K562 (cell line): ENCODE results near the gene ARMC8. TPM values are rescaled to one million over a fixed set of nuclear protein-coding genes. Genes with fewer than 3 reads are reported as not detected.
A peak's percentile ranks its signal among the peaks of the same experiment; 100 is the strongest.

ENCODE experiments used
- ATAC-seq: fragments of 200-7000 bp; cut with Tn5 transposase; 3 replicates; pipeline ENCODE4 v1.9.1; 2020; ENCODE audit warnings: moderate library complexity
- Bru-seq: library from RNA; stranded (reverse); fragments of 400-500 nt; gene quantifications from one replicate; lab custom pipeline; 2021; lab: Mats Ljungman, UMichigan
- BruChase-seq, 2 experiments: library from RNA; stranded (reverse); fragments of 400-500 nt; gene quantifications; one replicate each; lab custom pipeline; 2021; lab: Mats Ljungman, UMichigan
- BruUV-seq: library from RNA; stranded (reverse); fragments of 400-500 nt; replicated peaks from 2 replicates; lab custom pipeline; 2021; lab: Mats Ljungman, UMichigan
- CTCF ChIA-PET: fragments of 300-600 bp; formaldehyde crosslinking; extraction: SDS; loops from one replicate; lab custom pipeline; 2021; ENCODE audit warnings: low intra/inter-chr PET ratio; lab: Yijun Ruan, JAX
- POLR2A ChIA-PET: fragments of 300-600, 350-650 bp; sonication (Branson Sonifier 250); formaldehyde crosslinking; extraction: SDS; loops from one replicate; lab custom pipeline; 2021; ENCODE audit warnings: antibody characterized with exemption, inconsistent platforms; lab: Yijun Ruan, JAX
- DNase-seq, 4 experiments: peaks; one replicate each; pipeline versions ENCODE4 v3.0.0 to v3.0.0-alpha.2; 2011 to 2018; ENCODE audit warnings: low spot score in 3 of 4, mixed read lengths in 3 of 4; ENCODE audit errors: extremely low read depth in 1 of 4
- FAIRE-seq: peaks from 2 replicates; lab custom pipeline; 2011; peaks lifted over from hg19 to GRCh38; lab: Jason Lieb, UNC
- H2AFZ ChIP-seq: 2 replicates; pipeline ENCODE4 v1.6.0; 2011; ENCODE audit warnings: low read depth, low read length, control low read depth, inconsistent platforms
- H3K27ac ChIP-seq: fragments of 200-600 bp; 3 replicates; pipeline ENCODE4 v1.8.0; 2011; ENCODE audit warnings: low read depth, mild to moderate bottlenecking, control low read depth, inconsistent platforms, low read length, moderate library complexity, mixed read lengths; ENCODE audit errors: extremely low read depth
- H3K27me3 ChIP-seq, 2 experiments: fragments of 300-600 bp in 1 of 2; 2 replicates in 1 of 2; 3 replicates in 1 of 2; pipeline versions ENCODE4 v1.6.0 to v1.8.0; 2011; ENCODE audit warnings: inconsistent platforms in 2 of 2, low read length in 2 of 2, mild to moderate bottlenecking in 1 of 2, mixed read lengths in 1 of 2, moderate library complexity in 1 of 2; ENCODE audit not compliant: control insufficient read depth in 2 of 2, insufficient read depth in 2 of 2
- H3K36me3 ChIP-seq: fragments of 300-600 bp; 3 replicates; pipeline ENCODE4 v1.8.0; 2011; ENCODE audit warnings: mild to moderate bottlenecking, low read length, inconsistent platforms; ENCODE audit not compliant: control insufficient read depth, insufficient read depth
- H3K4me1 ChIP-seq, 2 experiments: fragments of 200-600 bp in 1 of 2; replicated peaks in 1 of 2; 2 replicates in 1 of 2; 3 replicates in 1 of 2; pipeline versions ENCODE4 v1.5.1 to v1.8.0; 2011; ENCODE audit warnings: inconsistent platforms in 2 of 2, low read length in 2 of 2, mild to moderate bottlenecking in 1 of 2, mixed read lengths in 1 of 2, moderate library complexity in 1 of 2; ENCODE audit not compliant: control insufficient read depth in 2 of 2, insufficient read depth in 2 of 2
- H3K4me2 ChIP-seq: 2 replicates; pipeline ENCODE4 v1.6.1; 2011; ENCODE audit warnings: low read length, control low read depth, inconsistent platforms, mixed read lengths; ENCODE audit not compliant: insufficient read depth
- H3K4me3 ChIP-seq: fragments of 200-600 bp; sonication (generic), shearing (Covaris generic); 2 replicates; pipeline ENCODE4 v1.5.1; 2016; ENCODE audit warnings: control low read depth, inconsistent platforms
- H3K79me2 ChIP-seq: fragments of 200-600 bp; 3 replicates; pipeline ENCODE4 v1.8.0; 2011; ENCODE audit warnings: low read length, inconsistent platforms; ENCODE audit not compliant: control insufficient read depth, insufficient read depth
- H3K9ac ChIP-seq, 2 experiments: 2 replicates each; pipeline versions ENCODE4 v1.6.0 to v1.6.1; 2011; ENCODE audit warnings: low read depth in 2 of 2, low read length in 2 of 2, control low read depth in 1 of 2, inconsistent platforms in 1 of 2, mild to moderate bottlenecking in 1 of 2, mixed read lengths in 1 of 2; ENCODE audit not compliant: insufficient read depth in 1 of 2
- H3K9me1 ChIP-seq: one replicate; pipeline ENCODE4 v1.6.0; 2011; ENCODE audit warnings: inconsistent platforms, mild to moderate bottlenecking, low read length, moderate library complexity; ENCODE audit not compliant: control insufficient read depth, insufficient read depth
- H3K9me3 ChIP-seq: replicated peaks from 2 replicates; pipeline ENCODE4 v1.5.1; 2011; ENCODE audit warnings: low read depth, low read length, inconsistent platforms; ENCODE audit not compliant: control insufficient read depth, insufficient read depth
- H4K20me1 ChIP-seq: replicated peaks from 2 replicates; pipeline ENCODE4 v1.6.1; 2011; ENCODE audit warnings: low read length, inconsistent platforms, mixed read lengths; ENCODE audit not compliant: control insufficient read depth, insufficient read depth
- BCOR ChIP-seq: fragments of 450-650 bp; IDR thresholded peaks from 2 replicates; pipeline ENCODE4 v1.6.1; 2016
- CEBPG ChIP-seq, 3 experiments: fragments of 200-800 bp in 1 of 3; sonication (Bioruptor generic) in 1 of 3; sonication (generic) in 1 of 3; formaldehyde crosslinking in 1 of 3; IDR thresholded peaks in 2 of 3; conservative IDR thresholded peaks in 1 of 3; 2 replicates each; pipeline versions ENCODE4 v1.6.1 to v1.8.0; 2016 to 2022; ENCODE audit warnings: missing compliant biosample characterization in 2 of 3, missing genetic modification characterization in 2 of 3, mild to moderate bottlenecking in 1 of 3, missing genetic modification reagents in 1 of 3
- FOSL1 ChIP-seq: fragments of 200-800 bp; sonication (Bioruptor generic); conservative IDR thresholded peaks from 2 replicates; pipeline ENCODE4 v1.6.1; 2016; ENCODE audit warnings: missing genetic modification characterization, missing compliant biosample characterization
- POLR2G ChIP-seq: fragments of 200-400 bp; formaldehyde crosslinking; IDR thresholded peaks from 2 replicates; pipeline ENCODE4 v1.6.1; 2017; ENCODE audit warnings: low read depth, mild to moderate bottlenecking, antibody characterized with exemption, low read length, moderate library complexity
- WGBS: fragments of 100-300 bp; shearing (Covaris generic); methylation state at CpG from one replicate; pipeline ENCODE4 v1.1.6; 2016; ENCODE audit warnings: low coverage, mixed read lengths; ENCODE audit not compliant: insufficient coverage; ENCODE audit errors: missing lambda C conversion rate; 5-methylcytosine and 5-hydroxymethylcytosine counted together
- in situ Hi-C: fragments of 300-500 bp; cut with MboI; formaldehyde crosslinking; loops from 4 replicates; pipeline ENCODE4 v1.15.0; 2018; ENCODE audit warnings: inconsistent platforms, mixed read lengths
- intact Hi-C: fragments of 100-400 bp; cut with micrococcal nuclease; formaldehyde crosslinking; loops from 2 replicates; pipeline ENCODE4 v1.14.2; 2022
- long read RNA-seq, 3 experiments: library from polyadenylated mRNA in 2 of 3; library from RNA in 1 of 3; unstranded in 2 of 3; stranded (forward) in 1 of 3; transcript quantifications; one replicate each; pipeline ENCODE4 v2.0.0, GENCODE V29; 2019 to 2022
- polyA minus RNA-seq, 3 experiments: library from RNA; depleted of rRNA, polyadenylated mRNA; stranded (reverse); fragments of >200 nt; gene quantifications; 2 replicates each; pipeline ENCODE4 v1.2.3, GENCODE V29; 2011
- polyA plus RNA-seq, 8 experiments: library from polyadenylated mRNA; depleted of rRNA in 4 of 8; stranded (reverse) in 5 of 8; unstranded in 3 of 8; fragments of >200 nt; fragmentation: Nextera tagmentation in 2 of 8; fragmentation: Illumina TruSeq in 1 of 8; extraction: Ambion mirVana in 2 of 8; extraction: Trizol in 1 of 8; gene quantifications; 2 replicates each; pipeline versions ENCODE4 v1.2.1 to v1.2.3, GENCODE V29; 2011 to 2014; ENCODE audit warnings: inconsistent platforms in 1 of 8, missing spikeins in 1 of 8
- total RNA-seq, 7 experiments: library from RNA; depleted of rRNA in 6 of 7; stranded (reverse); fragments of >200 nt in 6 of 7; fragmentation: Illumina TruSeq in 2 of 7; extraction: Trizol in 2 of 7; gene quantifications; 2 replicates each; pipeline versions ENCODE4 v1.2.1 to v1.2.3, GENCODE V29; 2011 to 2021; ENCODE audit warnings: low replicate concordance in 1 of 7
- TF ChIP-seq, protein P1 (sequence below): fragments of 450-650 bp; formaldehyde crosslinking; IDR thresholded peaks from 2 replicates; pipeline ENCODE4 v1.4.0; 2022; ENCODE audit warnings: mild to moderate bottlenecking, moderate library complexity
- TF ChIP-seq, protein P2 (sequence below): fragments of 250-450 bp; sonication (Bioruptor Pico); IDR thresholded peaks from 2 replicates; pipeline ENCODE4 v1.5.0; 2020; ENCODE audit warnings: mild to moderate bottlenecking

ARMC8 gene, protein sequence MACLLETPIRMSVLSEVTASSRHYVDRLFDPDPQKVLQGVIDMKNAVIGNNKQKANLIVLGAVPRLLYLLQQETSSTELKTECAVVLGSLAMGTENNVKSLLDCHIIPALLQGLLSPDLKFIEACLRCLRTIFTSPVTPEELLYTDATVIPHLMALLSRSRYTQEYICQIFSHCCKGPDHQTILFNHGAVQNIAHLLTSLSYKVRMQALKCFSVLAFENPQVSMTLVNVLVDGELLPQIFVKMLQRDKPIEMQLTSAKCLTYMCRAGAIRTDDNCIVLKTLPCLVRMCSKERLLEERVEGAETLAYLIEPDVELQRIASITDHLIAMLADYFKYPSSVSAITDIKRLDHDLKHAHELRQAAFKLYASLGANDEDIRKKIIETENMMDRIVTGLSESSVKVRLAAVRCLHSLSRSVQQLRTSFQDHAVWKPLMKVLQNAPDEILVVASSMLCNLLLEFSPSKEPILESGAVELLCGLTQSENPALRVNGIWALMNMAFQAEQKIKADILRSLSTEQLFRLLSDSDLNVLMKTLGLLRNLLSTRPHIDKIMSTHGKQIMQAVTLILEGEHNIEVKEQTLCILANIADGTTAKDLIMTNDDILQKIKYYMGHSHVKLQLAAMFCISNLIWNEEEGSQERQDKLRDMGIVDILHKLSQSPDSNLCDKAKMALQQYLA
- total RNA-seq (2011; cell fraction: chromatin; rRNA removed; ENCODE audit: low replicate concordance), result 165 and 168 TPM in 2 replicates
- 84.4 and 85.4 TPM in 2 replicates for total RNA-seq (2011; cell fraction: nucleolus; rRNA removed)
- 96.1 and 121 TPM in 2 replicates for total RNA-seq (2011; cell fraction: nucleoplasm; rRNA removed)
- total RNA-seq (2014; rRNA removed) (22.0 and 22.4 TPM in 2 replicates), total RNA-seq (2014; rRNA removed; fragmentation: Illumina TruSeq; extraction: Trizol) (43.6 and 51.1 TPM in 2 replicates), total RNA-seq (2015; rRNA removed; fragmentation: Illumina TruSeq; extraction: Trizol) (33.5 and 37.3 TPM in 2 replicates), total RNA-seq (2021) (33.5 and 39.7 TPM in 2 replicates), polyA plus RNA-seq (2011; rRNA removed) (69.2 and 76.1 TPM in 2 replicates), polyA plus RNA-seq (2014; fragmentation: Illumina TruSeq; extraction: Trizol) (32.2 and 37.6 TPM in 2 replicates), polyA plus RNA-seq (2014; fragmentation: Nextera tagmentation; extraction: Ambion mirVana) (10 to 100 TPM; 33.7 to 53.9 TPM), polyA plus RNA-seq (2014; rRNA removed) (25.7 and 25.8 TPM in 2 replicates), polyA minus RNA-seq (2011; rRNA and poly(A)+ RNA removed) (124 and 144 TPM in 2 replicates), Bru-seq, nascent RNA (percentile 86 among the genes with signal in this experiment), BruChase-seq, experiment 1, labeled RNA remaining after a 2-hour chase (percentile 88 among the genes with signal in this experiment), BruChase-seq, experiment 2, labeled RNA remaining after a 6-hour chase (percentile 88 among the genes with signal in this experiment)
- polyA plus RNA-seq (2011; cell fraction: cytosol; rRNA removed), result 49.0 and 59.2 TPM in 2 replicates
- 104 and 119 TPM in 2 replicates for polyA plus RNA-seq (2011; cell fraction: nucleus; rRNA removed)
- polyA plus RNA-seq (2012), result 18.5 and 22.9 TPM in 2 replicates
- 28.2 and 49.7 TPM in 2 replicates for polyA minus RNA-seq (2011; cell fraction: cytosol; rRNA and poly(A)+ RNA removed)
- polyA minus RNA-seq (2011; cell fraction: nucleus; rRNA and poly(A)+ RNA removed), result 95.2 and 160 TPM in 2 replicates
- long read RNA-seq, experiment 1, full-length matches to known transcripts, result 92 of 172 reads
- long read RNA-seq, experiment 1, partial matches to known transcripts, result 24 of 172 reads
- long read RNA-seq, experiment 1, other reads (novel, unspliced or antisense), result 56 of 172 reads
- long read RNA-seq, experiment 2, full-length matches to known transcripts, result 5 of 18 reads
- long read RNA-seq, experiment 2, partial matches to known transcripts, result 2 of 18 reads
- long read RNA-seq, experiment 2, other reads (novel, unspliced or antisense), result 11 of 18 reads
- long read RNA-seq, experiment 3, full-length matches to known transcripts, result 31 of 49 reads
- long read RNA-seq, experiment 3, partial matches to known transcripts, result 9 of 49 reads
- long read RNA-seq, experiment 3, other reads (novel, unspliced or antisense), result 9 of 49 reads

DNA sequence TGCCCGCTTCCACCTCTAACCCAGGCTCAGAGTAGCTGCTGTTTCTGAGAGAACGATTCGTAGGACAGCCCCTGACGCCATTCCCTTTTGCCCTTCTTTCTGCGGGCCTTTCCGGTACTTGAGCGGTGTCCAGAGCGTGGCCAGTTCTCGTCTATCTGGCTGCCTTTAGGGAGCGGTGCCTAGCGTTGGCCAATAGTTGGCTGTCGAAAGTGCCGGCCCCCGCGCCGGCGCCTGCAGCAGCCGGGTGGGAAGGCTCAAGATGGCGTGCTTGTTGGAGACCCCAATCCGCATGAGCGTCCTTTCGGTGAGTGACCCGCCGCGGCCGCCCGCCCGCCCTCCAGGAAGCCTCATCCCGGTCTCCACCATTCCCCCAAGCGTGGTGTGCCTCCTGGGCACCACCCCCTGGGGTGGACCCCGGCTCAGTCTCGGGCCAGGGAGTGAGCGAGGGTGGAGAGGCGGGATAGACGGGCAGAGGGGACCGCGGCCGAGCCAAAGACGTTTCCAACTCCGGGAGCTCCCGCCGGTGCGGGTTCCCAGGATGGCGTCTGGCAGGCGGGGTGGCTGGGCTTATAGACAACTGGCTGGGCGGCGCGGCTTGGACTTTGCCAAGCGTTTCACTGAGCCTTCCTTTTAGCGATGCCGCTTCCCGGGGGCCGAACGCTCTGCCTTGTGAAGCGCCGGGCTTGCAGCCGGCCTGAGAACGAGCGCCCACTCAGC, at the start of gene ARMC8:
Gene ARMC8 (plus strand): TSS at position 6 of the 717 bp plus-strand sequence. CDS start 254 bp downstream, at position 260.
- in situ Hi-C loops (no loop called here), intact Hi-C loops (loop anchor here (10.0 kb wide), 1 partner anchor 727 kb away; no protein-coding TSS in a partner anchor)
- Histone ChIP-seq H3K4me2 (peak within 1 kb of the TSS; percentile 92), H2AFZ (peak within 1 kb of the TSS; percentile 92), H3K27me3 (no peaks in the 10 kb centered on the region), H3K9ac (peak within 1 kb of the TSS; percentile 92 to 95), H3K27ac (peak within 1 kb of the TSS; percentile 97), H3K79me2 (peaks cover 53% of the 10 kb centered on the region), H4K20me1 (no peaks in the 10 kb centered on the region; the same call in 1 of the 2 replicates), H3K4me1 (peaks cover 0 to 14% of the 10 kb centered on the region in 2 experiments; a peak in 3 of 5 replicates), H3K4me3 (peak within 1 kb of the TSS; percentile 77), H3K9me1 (no peaks in the 10 kb centered on the region), H3K9me3 (no peaks in the 10 kb centered on the region), H3K36me3 (peaks cover 28% of the 10 kb centered on the region)
- peak; percentile 91 for FAIRE-seq
- peak; percentile 77 for ATAC-seq
- POLR2A ChIA-PET, result interaction anchor here (0.5 to 2.5 kb wide), 4 partner anchors 10 to 114 kb away, joined by 3 to 14 read pairs (median 4); partner anchors contain the start of gene DBR1
- DNase-seq, result peak in 2 of 4 experiments; percentile 56 to 62
- WGBS, result under 1% methylated on average over 29 of the region's 59 CpGs
- CTCF ChIA-PET, result no interaction called here
- BruUV-seq, result no TSS peak
- TF ChIP-seq, protein P1, sequence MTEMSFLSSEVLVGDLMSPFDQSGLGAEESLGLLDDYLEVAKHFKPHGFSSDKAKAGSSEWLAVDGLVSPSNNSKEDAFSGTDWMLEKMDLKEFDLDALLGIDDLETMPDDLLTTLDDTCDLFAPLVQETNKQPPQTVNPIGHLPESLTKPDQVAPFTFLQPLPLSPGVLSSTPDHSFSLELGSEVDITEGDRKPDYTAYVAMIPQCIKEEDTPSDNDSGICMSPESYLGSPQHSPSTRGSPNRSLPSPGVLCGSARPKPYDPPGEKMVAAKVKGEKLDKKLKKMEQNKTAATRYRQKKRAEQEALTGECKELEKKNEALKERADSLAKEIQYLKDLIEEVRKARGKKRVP (CRISPR knock-in tag), result peak; percentile 6; the same call in 1 of the 2 replicates
- TF ChIP-seq POLR2G, result peak; percentile 88
- TF ChIP-seq FOSL1 (tag), result no peak
- peak; percentile 35; the same call in 1 of the 2 replicates for TF ChIP-seq BCOR
- TF ChIP-seq CEBPG (CRISPR knock-in tag; IDR thresholded peaks at IDR 0.05), result no peak
- peak in 1 of 2 experiments; percentile 59; a peak in 1 of 4 replicates for TF ChIP-seq CEBPG (tag; conservative IDR thresholded peaks at IDR 0.05 in 1 of 2, IDR thresholded peaks at IDR 0.05 in 1 of 2)
- TF ChIP-seq, protein P2, sequence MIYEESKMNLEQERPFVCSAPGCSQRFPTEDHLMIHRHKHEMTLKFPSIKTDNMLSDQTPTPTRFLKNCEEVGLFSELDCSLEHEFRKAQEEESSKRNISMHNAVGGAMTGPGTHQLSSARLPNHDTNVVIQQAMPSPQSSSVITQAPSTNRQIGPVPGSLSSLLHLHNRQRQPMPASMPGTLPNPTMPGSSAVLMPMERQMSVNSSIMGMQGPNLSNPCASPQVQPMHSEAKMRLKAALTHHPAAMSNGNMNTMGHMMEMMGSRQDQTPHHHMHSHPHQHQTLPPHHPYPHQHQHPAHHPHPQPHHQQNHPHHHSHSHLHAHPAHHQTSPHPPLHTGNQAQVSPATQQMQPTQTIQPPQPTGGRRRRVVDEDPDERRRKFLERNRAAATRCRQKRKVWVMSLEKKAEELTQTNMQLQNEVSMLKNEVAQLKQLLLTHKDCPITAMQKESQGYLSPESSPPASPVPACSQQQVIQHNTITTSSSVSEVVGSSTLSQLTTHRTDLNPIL (CRISPR knock-in tag), result no peak
